Suprapubic skin (tissue), 4 donors: Measurements from ENCODE around the gene CYP2W1. TPM values are rescaled to one million over a fixed set of nuclear protein-coding genes. Genes with fewer than 3 reads are reported as not detected.

Source experiments
- DNase-seq, 2 donors: peaks; one replicate each; pipeline ENCODE4 v3.0.0-alpha.2; 2019; ENCODE audit warnings: low spot score in 2 of 2
- H3K27ac ChIP-seq: fragments of 200-600 bp; sonication (generic); one replicate; pipeline ENCODE4 v1.5.1; 2019
- H3K27me3 ChIP-seq: fragments of 200-600 bp; sonication (generic); one replicate; pipeline ENCODE4 v1.5.1; 2019
- H3K36me3 ChIP-seq: fragments of 200-600 bp; sonication (generic); one replicate; pipeline ENCODE4 v1.5.1; 2019
- H3K4me1 ChIP-seq: fragments of 200-600 bp; sonication (generic); one replicate; pipeline ENCODE4 v1.5.1; 2019
- H3K4me3 ChIP-seq: fragments of 200-600 bp; sonication (generic); one replicate; pipeline ENCODE4 v1.5.1; 2019; ENCODE audit warnings: mild to moderate bottlenecking
- H3K9me3 ChIP-seq: fragments of 200-600 bp; sonication (generic); one replicate; pipeline ENCODE4 v1.5.1; 2019
- EP300 ChIP-seq: sonication (generic); formaldehyde crosslinking; IDR thresholded peaks from one replicate; pipeline ENCODE4 v1.6.1; 2017; ENCODE audit warnings: antibody characterized with exemption
- POLR2A ChIP-seq, 2 donors: fragments of 450-650 bp; IDR thresholded peaks; one replicate each; pipeline ENCODE4 v1.6.1; 2017; ENCODE audit warnings: antibody characterized with exemption in 2 of 2, mild to moderate bottlenecking in 2 of 2, moderate library complexity in 2 of 2
- POLR2AphosphoS5 ChIP-seq, 3 donors: sonication (generic); formaldehyde crosslinking; IDR thresholded peaks; one replicate each; pipeline ENCODE4 v1.6.1; 2017; ENCODE audit warnings: antibody characterized with exemption in 3 of 3
- WGBS: methylation state at CpG from one replicate; pipeline ENCODE4 v1.1.5; 2018; 5-methylcytosine and 5-hydroxymethylcytosine counted together
- total RNA-seq, 4 donors: library from RNA; depleted of rRNA; stranded (reverse); fragments of >200 nt; gene quantifications; one replicate each; pipeline ENCODE4 v1.1.0, GENCODE V29; 2016
- TF ChIP-seq, protein P1 (sequence below), 2 donors: fragments of 200-600 bp in 1 of 2; fragments of 450-650 bp in 1 of 2; sonication (generic) in 1 of 2; IDR thresholded peaks; one replicate each; pipeline ENCODE4 v1.5.1; 2016 to 2019; ENCODE audit warnings: antibody characterized with exemption in 2 of 2, mild to moderate bottlenecking in 1 of 2, moderate library complexity in 1 of 2

Gene CYP2W1
- total RNA-seq, 4 donors from 2014 or later, result 13.3 to 20.8 (median 15.4) TPM

DNA sequence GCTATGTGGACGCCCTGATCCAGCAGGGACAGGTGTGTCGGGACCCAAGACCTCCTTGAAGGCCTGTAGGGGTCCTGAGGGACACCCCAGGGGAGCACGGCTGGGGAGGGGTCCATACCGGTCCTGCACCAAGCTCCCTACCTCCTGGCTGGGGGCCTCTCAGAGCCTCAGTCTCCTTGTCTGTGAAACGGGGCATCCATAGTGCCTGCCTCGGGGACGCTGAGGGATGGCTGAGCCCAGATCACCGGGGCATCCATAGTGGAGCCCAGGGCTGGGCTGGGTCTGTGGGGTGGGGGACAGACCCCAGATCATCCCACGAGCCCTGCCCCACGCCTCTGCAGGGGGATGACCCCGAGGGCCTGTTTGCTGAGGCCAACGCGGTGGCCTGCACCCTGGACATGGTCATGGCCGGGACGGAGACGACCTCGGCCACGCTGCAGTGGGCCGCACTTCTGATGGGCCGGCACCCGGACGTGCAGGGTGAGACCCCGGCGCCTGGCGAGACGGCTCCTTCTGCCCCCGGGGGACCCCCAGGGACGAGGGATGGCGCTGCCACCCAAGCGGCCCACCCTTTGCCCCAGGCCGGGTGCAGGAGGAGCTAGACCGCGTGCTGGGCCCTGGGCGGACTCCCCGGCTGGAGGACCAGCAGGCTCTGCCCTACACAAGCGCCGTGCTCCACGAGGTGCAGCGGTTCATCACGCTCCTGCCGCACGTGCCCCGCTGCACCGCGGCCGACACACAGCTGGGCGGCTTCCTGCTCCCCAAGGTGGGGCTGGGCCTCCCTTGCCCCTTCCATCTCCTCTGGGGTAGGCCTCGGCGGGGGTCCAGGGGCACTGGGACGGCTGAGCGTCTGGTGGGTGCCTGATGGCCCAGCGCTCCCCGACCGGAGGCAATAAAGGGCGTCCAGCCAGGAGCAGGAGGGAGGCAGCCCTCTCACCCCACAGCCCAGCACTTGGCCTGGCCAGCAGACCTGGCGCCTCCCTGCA lies 4.1 kb downstream of the CYP2W1 start:
- Histone ChIP-seq H3K9me3 (no peaks in the 10 kb centered on the region), H3K4me1 (peaks cover 45% of the 10 kb centered on the region), H3K27ac (no peak overlapping the region), H3K4me3 (no peak overlapping the region), H3K27me3 (peaks cover 74% of the 10 kb centered on the region), H3K36me3 (no peaks in the 10 kb centered on the region)
- no peak for DNase-seq
- no peak for TF ChIP-seq EP300
- no peak for TF ChIP-seq POLR2A (IDR thresholded peaks at IDR 0.05)
- WGBS, result 83% methylated on average over 27 of the region's 56 CpGs

DNA sequence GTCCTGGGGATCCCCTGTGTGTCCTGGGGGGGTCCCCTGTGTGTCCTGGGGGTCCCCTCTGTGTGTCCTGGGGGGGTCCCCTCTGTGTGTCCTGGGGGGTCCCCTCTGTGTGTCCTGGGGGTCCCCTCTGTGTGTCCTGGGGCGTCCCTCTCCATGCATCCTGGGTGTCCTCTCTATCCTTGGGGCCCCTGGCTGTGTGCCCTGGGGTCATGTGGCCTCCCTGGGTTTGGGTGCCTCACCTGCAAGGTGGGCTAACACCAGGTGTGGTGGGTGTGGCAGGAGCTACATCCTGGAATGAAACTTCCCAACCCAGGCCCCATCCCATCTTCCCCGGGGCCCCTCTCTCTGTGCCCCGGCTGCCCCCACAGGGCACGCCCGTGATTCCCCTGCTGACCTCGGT lies 4.9 kb downstream of the CYP2W1 start:
- peaks cover 80% of the 10 kb centered on the region for H3K27me3 ChIP-seq
- H3K4me3 ChIP-seq, result no peak overlapping the region
- WGBS, result 37% methylated on average over 4 of the region's 6 CpGs

DNA sequence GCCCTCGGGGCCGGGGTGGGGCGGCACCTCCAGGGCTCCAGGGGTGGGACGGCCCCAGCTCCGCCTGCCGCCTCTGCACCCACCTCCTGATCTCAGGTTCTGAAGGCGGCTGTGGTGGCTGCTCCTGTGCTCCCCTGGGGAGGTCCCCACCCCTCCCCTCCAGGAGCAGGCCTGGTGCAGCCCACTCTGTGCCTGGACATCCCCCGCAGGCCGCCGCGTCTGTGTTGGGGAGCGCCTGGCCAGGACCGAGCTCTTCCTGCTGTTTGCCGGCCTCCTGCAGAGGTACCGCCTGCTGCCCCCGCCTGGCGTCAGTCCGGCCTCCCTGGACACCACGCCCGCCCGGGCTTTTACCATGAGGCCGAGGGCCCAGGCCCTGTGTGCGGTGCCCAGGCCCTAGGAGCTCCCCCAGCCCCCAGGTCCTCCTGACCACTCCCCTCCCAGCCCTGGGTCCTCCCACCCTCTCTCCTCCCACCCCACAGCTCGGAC lies 5.5 kb downstream of the CYP2W1 start:
- DNase-seq, result no peak
- H3K4me1 ChIP-seq, result peaks cover 45% of the 10 kb centered on the region
- peaks cover 75% of the 10 kb centered on the region for H3K27me3 ChIP-seq
- WGBS, result 58% methylated on average over 11 of the region's 24 CpGs
- no peaks in the 10 kb centered on the region for H3K36me3 ChIP-seq
- H3K9me3 ChIP-seq, result no peaks in the 10 kb centered on the region
- H3K27ac ChIP-seq, result no peak overlapping the region
- no peak overlapping the region for H3K4me3 ChIP-seq
- no peak for TF ChIP-seq POLR2AphosphoS5 (IDR thresholded peaks at IDR 0.05)
- no peak for TF ChIP-seq EP300
- TF ChIP-seq POLR2A (IDR thresholded peaks at IDR 0.05), result no peak
- TF ChIP-seq, protein P1, sequence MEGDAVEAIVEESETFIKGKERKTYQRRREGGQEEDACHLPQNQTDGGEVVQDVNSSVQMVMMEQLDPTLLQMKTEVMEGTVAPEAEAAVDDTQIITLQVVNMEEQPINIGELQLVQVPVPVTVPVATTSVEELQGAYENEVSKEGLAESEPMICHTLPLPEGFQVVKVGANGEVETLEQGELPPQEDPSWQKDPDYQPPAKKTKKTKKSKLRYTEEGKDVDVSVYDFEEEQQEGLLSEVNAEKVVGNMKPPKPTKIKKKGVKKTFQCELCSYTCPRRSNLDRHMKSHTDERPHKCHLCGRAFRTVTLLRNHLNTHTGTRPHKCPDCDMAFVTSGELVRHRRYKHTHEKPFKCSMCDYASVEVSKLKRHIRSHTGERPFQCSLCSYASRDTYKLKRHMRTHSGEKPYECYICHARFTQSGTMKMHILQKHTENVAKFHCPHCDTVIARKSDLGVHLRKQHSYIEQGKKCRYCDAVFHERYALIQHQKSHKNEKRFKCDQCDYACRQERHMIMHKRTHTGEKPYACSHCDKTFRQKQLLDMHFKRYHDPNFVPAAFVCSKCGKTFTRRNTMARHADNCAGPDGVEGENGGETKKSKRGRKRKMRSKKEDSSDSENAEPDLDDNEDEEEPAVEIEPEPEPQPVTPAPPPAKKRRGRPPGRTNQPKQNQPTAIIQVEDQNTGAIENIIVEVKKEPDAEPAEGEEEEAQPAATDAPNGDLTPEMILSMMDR (IDR thresholded peaks at IDR 0.05), result no peak

More for the DNA sequence above, 4.9 kb downstream of the CYP2W1 start:
- Histone ChIP-seq H3K27ac (no peak overlapping the region), H3K9me3 (no peaks in the 10 kb centered on the region), H3K36me3 (no peaks in the 10 kb centered on the region), H3K4me1 (peaks cover 45% of the 10 kb centered on the region)
- TF ChIP-seq POLR2A (IDR thresholded peaks at IDR 0.05), result no peak
- TF ChIP-seq POLR2AphosphoS5 (IDR thresholded peaks at IDR 0.05), result no peak
- TF ChIP-seq, protein P1 (IDR thresholded peaks at IDR 0.05), result no peak
- TF ChIP-seq EP300, result no peak
- no peak for DNase-seq

DNA sequence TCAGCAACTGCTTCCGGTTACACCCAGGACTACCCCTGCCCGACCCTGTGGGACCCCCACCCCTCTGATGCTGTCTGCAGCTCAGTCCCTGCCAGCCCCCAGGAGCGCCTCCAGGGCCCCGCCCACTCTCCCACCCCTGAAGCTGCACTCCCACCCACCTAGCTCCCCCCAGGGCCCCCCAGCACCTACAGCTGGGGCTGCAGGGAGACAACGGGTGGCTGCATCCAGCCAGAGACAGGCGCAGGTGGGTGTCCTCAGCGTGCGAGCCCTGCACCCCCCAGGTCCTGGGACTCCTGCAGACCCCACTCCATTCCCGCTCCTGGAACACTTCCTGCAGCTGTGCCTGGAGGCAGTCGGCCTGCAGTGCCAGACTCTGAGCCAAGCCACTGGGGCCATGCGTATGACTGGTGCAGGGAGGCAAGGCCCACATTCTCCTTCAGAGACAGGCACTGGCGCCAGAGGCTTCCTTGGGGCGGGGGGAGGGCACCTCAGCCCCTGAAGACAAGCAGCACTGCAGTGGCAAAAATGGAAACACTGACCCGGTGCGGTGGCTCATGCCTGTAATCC lies 6.1 kb downstream of the CYP2W1 start:
- peaks cover 43% of the 10 kb centered on the region for H3K4me1 ChIP-seq
- no peaks in the 10 kb centered on the region for H3K36me3 ChIP-seq
- peaks cover 69% of the 10 kb centered on the region for H3K27me3 ChIP-seq
- TF ChIP-seq, protein P1 (IDR thresholded peaks at IDR 0.05), result no peak
- TF ChIP-seq POLR2A (IDR thresholded peaks at IDR 0.05) (no peak), POLR2AphosphoS5 (IDR thresholded peaks at IDR 0.05) (no peak), EP300 (no peak)
- DNase-seq, result no peak
- H3K9me3 ChIP-seq, result no peaks in the 10 kb centered on the region
- WGBS, result 72% methylated on average over 13 of the region's 15 CpGs
- H3K27ac ChIP-seq, result no peak overlapping the region
- no peak overlapping the region for H3K4me3 ChIP-seq

DNA sequence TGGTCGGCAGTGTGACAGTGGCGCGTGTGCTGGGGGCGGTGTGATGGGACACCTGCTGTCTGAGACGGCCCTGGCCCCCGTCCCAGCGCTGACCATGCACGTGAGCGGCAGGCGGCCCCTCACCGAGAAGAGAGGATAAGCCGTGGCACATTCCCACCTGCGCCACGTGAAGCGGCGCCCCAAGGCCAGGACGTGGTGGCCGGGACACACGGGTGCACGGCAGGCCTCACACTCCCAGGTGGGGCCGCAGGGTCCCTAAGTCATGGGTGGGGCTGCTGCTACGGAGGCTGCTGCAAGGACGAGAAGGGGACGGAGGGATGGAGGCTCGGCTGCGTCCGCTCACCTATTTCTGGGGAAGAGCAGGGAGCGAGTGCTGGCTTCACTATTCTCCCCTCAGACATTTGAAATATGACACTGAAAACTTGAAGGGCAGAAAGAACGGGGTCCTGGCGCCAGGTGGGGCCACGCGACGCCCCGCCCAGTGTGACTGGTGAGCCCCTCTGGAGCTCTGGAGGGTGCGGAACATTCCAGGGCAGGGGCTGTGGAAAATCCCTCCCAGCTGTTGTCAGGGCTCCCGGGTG lies 7.5 kb downstream of the CYP2W1 start:
- 58% methylated on average over 25 of the region's 36 CpGs for WGBS
- no peak for DNase-seq
- Histone ChIP-seq H3K36me3 (no peaks in the 10 kb centered on the region), H3K4me1 (peaks cover 31% of the 10 kb centered on the region), H3K9me3 (no peaks in the 10 kb centered on the region), H3K27ac (no peak overlapping the region), H3K4me3 (no peak overlapping the region), H3K27me3 (peaks cover 58% of the 10 kb centered on the region)
- TF ChIP-seq, protein P1 (IDR thresholded peaks at IDR 0.05), result no peak
- TF ChIP-seq POLR2A (IDR thresholded peaks at IDR 0.05) (no peak), POLR2AphosphoS5 (IDR thresholded peaks at IDR 0.05) (no peak), EP300 (no peak)
